Small intestine (tissue), 7 donors: Measurements from ENCODE around the gene FES. TPM values are rescaled to one million over a fixed set of nuclear protein-coding genes. Genes with fewer than 3 reads are reported as not detected.

Experiments used
- DNase-seq, 2 donors: peaks; one replicate each; pipeline versions ENCODE4 v3.0.0 to v3.0.0-alpha.2; 2013
- FAIRE-seq: peaks from 2 replicates; lab custom pipeline; 2012; peaks lifted over from hg19 to GRCh38; lab: Jason Lieb, UNC
- H3K27ac ChIP-seq, 3 donors: one replicate each; pipeline ENCODE4 v1.5.1; 2013; ENCODE audit warnings: low read length in 2 of 3, mild to moderate bottlenecking in 2 of 3, control low read depth in 1 of 3, inconsistent platforms in 1 of 3, low read depth in 1 of 3, moderate library complexity in 1 of 3
- H3K27me3 ChIP-seq, 3 donors: one replicate each; pipeline ENCODE4 v1.6.1; 2013; ENCODE audit warnings: low read length in 3 of 3, inconsistent platforms in 1 of 3; ENCODE audit not compliant: control insufficient read depth in 3 of 3, insufficient read depth in 3 of 3
- H3K36me3 ChIP-seq, 3 donors: one replicate each; pipeline ENCODE4 v1.6.1; 2013; ENCODE audit warnings: low read length in 3 of 3, inconsistent platforms in 1 of 3, low read depth in 1 of 3, mild to moderate bottlenecking in 1 of 3, moderate library complexity in 1 of 3; ENCODE audit not compliant: control insufficient read depth in 3 of 3, insufficient read depth in 2 of 3
- H3K4me1 ChIP-seq, 3 donors: one replicate each; pipeline ENCODE4 v1.6.1; 2013; ENCODE audit warnings: low read length in 2 of 3, inconsistent platforms in 1 of 3, low read depth in 1 of 3, mild to moderate bottlenecking in 1 of 3, moderate library complexity in 1 of 3; ENCODE audit not compliant: control insufficient read depth in 3 of 3, insufficient read depth in 2 of 3
- H3K4me3 ChIP-seq, 3 donors: one replicate each; pipeline ENCODE4 v1.5.1; 2013; ENCODE audit warnings: low read length in 3 of 3, control low read depth in 1 of 3, inconsistent platforms in 1 of 3, low read depth in 1 of 3, mild to moderate bottlenecking in 1 of 3, moderate library complexity in 1 of 3
- H3K9me3 ChIP-seq, 2 donors: one replicate each; pipeline ENCODE4 v1.6.1; 2013; ENCODE audit warnings: low read depth in 1 of 2, low read length in 1 of 2; ENCODE audit not compliant: control insufficient read depth in 2 of 2, insufficient read depth in 1 of 2
- WGBS, 3 donors: extraction: QIAGEN DNeasy Blood & Tissue Kit; methylation state at CpG; one replicate each; pipeline ENCODE4 v1.1.7; 2013; 5-methylcytosine and 5-hydroxymethylcytosine counted together
- polyA plus RNA-seq, 4 donors: library from polyadenylated mRNA; stranded (reverse) in 3 of 4; unstranded in 1 of 4; fragments of 200-250 nt in 3 of 4; fragments of 120-200 nt in 1 of 4; gene quantifications; one replicate each; pipeline versions ENCODE4 v1.2.1 to v1.2.3, GENCODE V29; 2013
- donor health status: healthy with polysubstance abuse.
- donor health status: control.
- donor health status: control.
- donor health status: Bipolar disorder and iron deficiency.
- donor health status: healthy.

FES gene
- polyA plus RNA-seq, 4 donors: 0.89 to 18.4 (median 10.9) TPM

GRCh38 chr15:90909976-90910375 is 25.7 kb downstream of the FES start:
- 93 to 96% (median 95%) methylated on average over 8 of the region's 8 CpGs for WGBS, 3 donors
- H3K4me3 ChIP-seq: no peak overlapping the region
- DNase-seq (no peak), FAIRE-seq (no peak)
- peaks cover 13 to 90% (median 41%) of the 10 kb centered on the region in 3 donors for H3K36me3 ChIP-seq
- no peaks in the 10 kb centered on the region for H3K4me1 ChIP-seq
- no peaks in the 10 kb centered on the region for H3K9me3 ChIP-seq
- H3K27me3 ChIP-seq: no peaks in the 10 kb centered on the region
- no peak overlapping the region for H3K27ac ChIP-seq

- Histone ChIP-seq H3K27ac (no peak overlapping the region), H3K36me3 (peaks cover 13 to 90% (median 39%) of the 10 kb centered on the region in 3 donors), H3K4me1 (no peaks in the 10 kb centered on the region), H3K27me3 (no peaks in the 10 kb centered on the region), H3K9me3 (no peaks in the 10 kb centered on the region), H3K4me3 (no peak overlapping the region)
- 95 to 97% (median 97%) methylated on average over 24 of the region's 24 CpGs for WGBS, 3 donors
- DNase-seq: no peak
- no peak for FAIRE-seq
Measured at GRCh38 chr15:90910441-90911301, 26.4 kb downstream of the FES start.

- FAIRE-seq (no peak), DNase-seq (no peak)
- H3K27me3 ChIP-seq: no peaks in the 10 kb centered on the region
- H3K4me1 ChIP-seq: no peaks in the 10 kb centered on the region
- no peak overlapping the region for H3K27ac ChIP-seq
- H3K9me3 ChIP-seq: no peaks in the 10 kb centered on the region
- no peak overlapping the region for H3K4me3 ChIP-seq
- H3K36me3 ChIP-seq: peaks cover 9 to 90% (median 33%) of the 10 kb centered on the region in 3 donors
- WGBS, 3 donors: 90 to 96% (median 91%) methylated on average over 19 of the region's 19 CpGs
Measured at GRCh38 chr15:90911302-90911623, 27.0 kb downstream of the FES start.

- H3K36me3 ChIP-seq: peaks cover 9 to 90% (median 27%) of the 10 kb centered on the region in 3 donors
- DNase-seq: no peak
Measured at GRCh38 chr15:90911906-90912769, 27.8 kb downstream of the FES start.

GRCh38 chr15:90912770-90913075 is 28.4 kb downstream of the FES start:
- no peak overlapping the region for H3K27ac ChIP-seq
- H3K36me3 ChIP-seq: peaks cover 9 to 90% (median 28%) of the 10 kb centered on the region in 3 donors
- DNase-seq (no peak), FAIRE-seq (no peak)
- H3K27me3 ChIP-seq: no peaks in the 10 kb centered on the region
- no peaks in the 10 kb centered on the region for H3K9me3 ChIP-seq
- H3K4me3 ChIP-seq: no peak overlapping the region
- H3K4me1 ChIP-seq: no peaks in the 10 kb centered on the region
- WGBS, 3 donors: 97% methylated on average over 7 of the region's 7 CpGs

More at GRCh38 chr15:90911906-90912769, 27.8 kb downstream of the FES start:
- 94 to 95% (median 95%) methylated on average over 30 of the region's 30 CpGs for whole genome bisulfite sequencing, 3 donors
- H3K4me1 ChIP-seq: no peaks in the 10 kb centered on the region
- no peaks in the 10 kb centered on the region for H3K9me3 ChIP-seq
- H3K27ac ChIP-seq: no peak overlapping the region
- no peaks in the 10 kb centered on the region for H3K27me3 ChIP-seq
- no peak overlapping the region for H3K4me3 ChIP-seq
- FAIRE-seq: no peak

- Histone ChIP-seq H3K4me1 (no peaks in the 10 kb centered on the region), H3K4me3 (no peak overlapping the region), H3K27ac (no peak overlapping the region), H3K36me3 (peaks cover 9 to 98% (median 34%) of the 10 kb centered on the region in 3 donors), H3K27me3 (no peaks in the 10 kb centered on the region), H3K9me3 (no peaks in the 10 kb centered on the region)
- FAIRE-seq: no peak
- no peak for DNase-seq
- 91 to 95% (median 93%) methylated on average over 12 of the region's 12 CpGs for WGBS, 3 donors
Measured at GRCh38 chr15:90913398-90913944, 29.2 kb downstream of the FES start.

GRCh38 chr15:90914305-90915080 is 30.2 kb downstream of the FES start:
- H3K4me3 ChIP-seq: no peak overlapping the region
- H3K27ac ChIP-seq: peak overlapping the region in 1 of 3 donors; percentile 11
- DNase-seq (no peak), FAIRE-seq (no peak)
- H3K9me3 ChIP-seq: no peaks in the 10 kb centered on the region
- H3K27me3 ChIP-seq: no peaks in the 10 kb centered on the region
- H3K36me3 ChIP-seq: peaks cover 12 to 99% (median 33%) of the 10 kb centered on the region in 3 donors
- no peaks in the 10 kb centered on the region for H3K4me1 ChIP-seq
- WGBS, 3 donors: 92 to 93% (median 92%) methylated on average over 22 of the region's 22 CpGs
